ENCODE data around the gene CYBRD1. TPM values are rescaled to one million over a fixed set of nuclear protein-coding genes. Genes with fewer than 3 reads are reported as not detected.
A peak's percentile ranks its signal among the peaks of the same experiment; 100 is the strongest.

CYBRD1 gene
- total RNA-seq, 1 donor from 2014 or later = 48.4 TPM

DNA sequence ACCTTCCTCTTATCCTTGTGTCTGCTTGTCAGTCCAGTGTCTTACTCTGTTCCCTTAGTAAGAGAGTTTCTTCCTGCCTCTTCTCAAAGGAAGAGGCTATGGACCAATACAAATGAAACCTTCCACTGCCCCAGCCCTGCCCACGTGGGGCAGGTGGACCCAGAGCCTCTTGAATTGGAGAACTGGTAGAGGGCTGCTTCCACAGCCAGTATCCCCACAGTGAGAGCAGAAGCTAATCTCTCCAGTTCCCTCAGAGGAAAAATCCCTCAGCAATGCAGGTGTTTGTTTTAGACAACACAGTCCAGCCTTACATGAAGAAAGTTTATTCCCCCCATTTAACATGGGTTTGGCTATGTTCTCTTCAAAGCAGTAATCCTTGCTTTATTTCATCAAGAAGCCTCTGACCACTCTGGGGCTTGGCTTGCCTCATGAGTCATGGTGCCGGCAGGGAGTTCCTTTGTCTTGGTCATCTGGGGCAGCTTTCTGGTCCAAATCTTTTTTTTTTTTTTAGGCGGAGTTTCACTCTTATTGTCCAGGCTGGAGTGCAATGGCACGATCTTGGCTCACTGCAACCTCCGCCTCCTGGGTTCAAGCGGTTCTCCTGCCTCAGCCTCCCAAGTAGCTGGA, 6.5 kb upstream of the CYBRD1 start:
- no peak for DNase-seq
- TF ChIP-seq CTCF (IDR thresholded peaks at IDR 0.05; ENCODE audit: borderline replicate concordance) = no peak
- Histone ChIP-seq H3K4me3 (no peak overlapping the region), H3K27ac (replicated peaks) (no peak overlapping the region), H3K36me3 (no peaks in the 10 kb centered on the region), H3K4me1 (peaks cover 25% of the 10 kb centered on the region), H3K9me3 (replicated peaks) (no peaks in the 10 kb centered on the region), H3K27me3 (ENCODE audit: low read depth) (no peaks in the 10 kb centered on the region)
- intact Hi-C loops (cut with micrococcal nuclease) = no loop called here

- H3K27me3 ChIP-seq (ENCODE audit: low read depth) = no peaks in the 10 kb centered on the region
- no peaks in the 10 kb centered on the region for H3K9me3 ChIP-seq (replicated peaks)
- no peak overlapping the region for H3K4me3 ChIP-seq
- no peaks in the 10 kb centered on the region for H3K36me3 ChIP-seq
- no peak for TF ChIP-seq CTCF (IDR thresholded peaks at IDR 0.05; ENCODE audit: borderline replicate concordance)
- intact Hi-C loops (cut with micrococcal nuclease) = no loop called here
- peaks cover 35% of the 10 kb centered on the region for H3K4me1 ChIP-seq
- no peak overlapping the region for H3K27ac ChIP-seq (replicated peaks)
- no peak for DNase-seq
Measured at GRCh38 chr2:171516793-171517192, 5.5 kb upstream of the CYBRD1 start.

DNA sequence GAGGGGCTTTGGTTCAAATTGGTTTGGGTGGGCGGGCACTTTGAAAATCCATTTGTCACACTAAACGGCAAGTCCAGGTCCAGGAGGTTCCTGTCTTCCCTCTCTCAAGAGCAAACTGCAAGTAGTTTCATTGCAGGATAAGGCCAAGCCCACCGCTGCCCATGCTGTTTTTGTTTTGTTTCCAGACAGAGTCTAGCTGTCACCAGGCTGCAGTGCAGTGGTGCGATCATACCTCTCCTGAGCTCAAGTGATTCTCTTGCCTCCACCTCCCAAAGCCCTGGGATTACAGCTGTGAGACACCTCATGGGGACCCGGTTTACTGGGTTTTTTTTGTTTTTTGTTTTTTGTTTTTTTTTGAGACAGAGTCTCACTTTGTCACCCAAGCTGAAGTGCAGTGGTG, 1.8 kb upstream of the CYBRD1 start:
- intact Hi-C loops (cut with micrococcal nuclease) = no loop called here
- Histone ChIP-seq H3K4me3 (no peak overlapping the region), H3K27me3 (ENCODE audit: low read depth) (no peaks in the 10 kb centered on the region), H3K27ac (replicated peaks) (no peak overlapping the region), H3K4me1 (peaks cover 52% of the 10 kb centered on the region), H3K36me3 (no peaks in the 10 kb centered on the region), H3K9me3 (replicated peaks) (no peaks in the 10 kb centered on the region)
- no peak for DNase-seq
- TF ChIP-seq CTCF (IDR thresholded peaks at IDR 0.05; ENCODE audit: borderline replicate concordance) = no peak

- Histone ChIP-seq H3K27ac (replicated peaks) (peak overlapping the region; percentile 95), H3K36me3 (no peaks in the 10 kb centered on the region), H3K4me3 (peak overlapping the region; percentile 86), H3K27me3 (ENCODE audit: low read depth) (no peaks in the 10 kb centered on the region), H3K4me1 (peaks cover 52% of the 10 kb centered on the region), H3K9me3 (replicated peaks) (no peaks in the 10 kb centered on the region)
- no peak for DNase-seq
- no peak for TF ChIP-seq CTCF (IDR thresholded peaks at IDR 0.05; ENCODE audit: borderline replicate concordance)
- intact Hi-C loops (cut with micrococcal nuclease) = no loop called here
Measured at GRCh38 chr2:171521361-171522051, 768 bp upstream of the CYBRD1 start.

GRCh38 chr2:171522788-171523087, 464 bp downstream of the CYBRD1 start:
- Histone ChIP-seq H3K27ac (replicated peaks) (peak overlapping the region; percentile 95), H3K4me3 (peak overlapping the region; percentile 86), H3K36me3 (no peaks in the 10 kb centered on the region), H3K9me3 (replicated peaks) (no peaks in the 10 kb centered on the region), H3K27me3 (ENCODE audit: low read depth) (no peaks in the 10 kb centered on the region), H3K4me1 (peaks cover 52% of the 10 kb centered on the region)
- no peak for TF ChIP-seq CTCF (IDR thresholded peaks at IDR 0.05; ENCODE audit: borderline replicate concordance)
- DNase-seq = peak; percentile 36
- intact Hi-C loops (cut with micrococcal nuclease) = no loop called here
